PC-9 (cell line): ENCODE data around the gene TPD52L1. TPM values are rescaled to one million over a fixed set of nuclear protein-coding genes. Genes with fewer than 3 reads are reported as not detected.

Source experiments
- BruUV-seq: library from RNA; stranded (reverse); fragments of 400-500 nt; replicated peaks from 2 replicates; lab custom pipeline; 2021; lab: Mats Ljungman, UMichigan
- CTCF ChIA-PET: fragments of 300-600 bp; sonication (Branson Sonifier 250); formaldehyde crosslinking; loops from one replicate; lab custom pipeline; 2022; ENCODE audit warnings: antibody characterized with exemption; lab: Charles Lee
- POLR2A ChIA-PET: fragments of 300-600 bp; sonication (Branson Sonifier 250); formaldehyde crosslinking; loops from one replicate; lab custom pipeline; 2022; ENCODE audit warnings: antibody characterized with exemption; ENCODE audit not compliant: unreplicated experiment; lab: Charles Lee
- DNase-seq, 2 experiments: peaks; one replicate each; pipeline versions ENCODE4 v3.0.0 to v3.0.0-alpha.2; 2015 to 2022; ENCODE audit warnings: mixed read lengths in 1 of 2
- H2AFZ ChIP-seq: fragments of 200-600 bp; sonication (generic); 2 replicates; pipeline ENCODE4 v1.8.1; 2017; ENCODE audit warnings: antibody characterized with exemption
- H3F3A ChIP-seq: fragments of 200-600 bp; sonication (generic); 2 replicates; pipeline ENCODE4 v1.8.1; 2017; ENCODE audit warnings: antibody characterized with exemption, mild to moderate bottlenecking, low read depth; ENCODE audit not compliant: insufficient read depth
- H3K27ac ChIP-seq: fragments of 200-600 bp; sonication (generic); 2 replicates; pipeline ENCODE4 v1.6.1; 2016; ENCODE audit warnings: mixed run types
- H3K27me3 ChIP-seq: fragments of 200-600 bp; sonication (generic); 2 replicates; pipeline ENCODE4 v1.6.1; 2016; ENCODE audit warnings: low read depth, mixed run types; ENCODE audit not compliant: insufficient read depth
- H3K36me3 ChIP-seq: fragments of 200-600 bp; sonication (generic); 2 replicates; pipeline ENCODE4 v1.6.1; 2016; ENCODE audit warnings: low read depth, mixed run types
- H3K4me1 ChIP-seq: fragments of 200-600 bp; sonication (generic); replicated peaks from 2 replicates; pipeline ENCODE4 v1.6.1; 2016; ENCODE audit warnings: mixed run types; ENCODE audit not compliant: insufficient read depth
- H3K4me2 ChIP-seq: fragments of 200-600 bp; sonication (generic); 2 replicates; pipeline ENCODE4 v1.6.1; 2017; ENCODE audit warnings: mixed run types
- H3K4me3 ChIP-seq: fragments of 200-600 bp; sonication (generic); 2 replicates; pipeline ENCODE4 v1.6.1; 2016; ENCODE audit warnings: mixed run types
- H3K79me2 ChIP-seq: fragments of 200-600 bp; sonication (generic); 2 replicates; pipeline ENCODE4 v1.6.1; 2017; ENCODE audit warnings: low read depth, mixed run types
- H3K9me2 ChIP-seq: fragments of 200-600 bp; sonication (generic); 2 replicates; pipeline ENCODE4 v1.8.1; 2017; ENCODE audit warnings: mild to moderate bottlenecking; ENCODE audit not compliant: insufficient read depth
- H3K9me3 ChIP-seq: fragments of 200-600 bp; sonication (generic); 2 replicates; pipeline ENCODE4 v1.8.1; 2016; ENCODE audit warnings: low read depth; ENCODE audit not compliant: insufficient read depth
- H4K20me1 ChIP-seq: fragments of 200-600 bp; sonication (generic); 2 replicates; pipeline ENCODE4 v1.8.1; 2017; ENCODE audit not compliant: insufficient read depth
- EZH2 ChIP-seq: fragments of 200-600 bp; sonication (generic); IDR thresholded peaks from 2 replicates; pipeline ENCODE4 v1.8.0; 2017; ENCODE audit warnings: antibody characterized with exemption, low read depth
- intact Hi-C: fragments of 100-400 bp; cut with micrococcal nuclease; formaldehyde crosslinking; loops from one replicate; pipeline ENCODE4 v1.10.0; 2022; ENCODE audit not compliant: unreplicated experiment
- total RNA-seq: library from RNA; stranded (reverse); gene quantifications from 2 replicates; pipeline ENCODE4 v1.2.3, GENCODE V29; 2021
- TF ChIP-seq, protein P1 (sequence below): fragments of 200-600 bp; sonication (generic); conservative IDR thresholded peaks from 2 replicates; pipeline ENCODE4 v1.6.1; 2017; ENCODE audit warnings: mixed run types, antibody characterized with exemption, mild to moderate bottlenecking, moderate library complexity

Gene TPD52L1
- total RNA-seq, 1 experiment from 2014 or later, result 203 TPM

- peaks cover 48% of the 10 kb centered on the region for H3K36me3 ChIP-seq
- DNase-seq, result no peak
- no peaks in the 10 kb centered on the region for H4K20me1 ChIP-seq
- H2AFZ ChIP-seq, result no peak overlapping the region
- H3F3A ChIP-seq, result no peaks in the 10 kb centered on the region; the same call in none of the 2 replicates
- CTCF ChIA-PET, result no interaction called here
- H3K9me3 ChIP-seq, result 0 out of 2 replicates have a peak, but pooled peaks cover 6% of the 10 kb centered on the region
- H3K4me1 ChIP-seq, result no peaks in the 10 kb centered on the region
- POLR2A ChIA-PET, result no interaction called here
- no peak overlapping the region for H3K4me2 ChIP-seq
- intact Hi-C loops, result no loop called here
- peaks cover 8% of the 10 kb centered on the region; the same call in 1 of the 2 replicates for H3K79me2 ChIP-seq
- no peak overlapping the region for H3K4me3 ChIP-seq
- no peaks in the 10 kb centered on the region for H3K27me3 ChIP-seq
- no TSS peak for BruUV-seq
- H3K9me2 ChIP-seq, result no peaks in the 10 kb centered on the region
- TF ChIP-seq, protein P1, sequence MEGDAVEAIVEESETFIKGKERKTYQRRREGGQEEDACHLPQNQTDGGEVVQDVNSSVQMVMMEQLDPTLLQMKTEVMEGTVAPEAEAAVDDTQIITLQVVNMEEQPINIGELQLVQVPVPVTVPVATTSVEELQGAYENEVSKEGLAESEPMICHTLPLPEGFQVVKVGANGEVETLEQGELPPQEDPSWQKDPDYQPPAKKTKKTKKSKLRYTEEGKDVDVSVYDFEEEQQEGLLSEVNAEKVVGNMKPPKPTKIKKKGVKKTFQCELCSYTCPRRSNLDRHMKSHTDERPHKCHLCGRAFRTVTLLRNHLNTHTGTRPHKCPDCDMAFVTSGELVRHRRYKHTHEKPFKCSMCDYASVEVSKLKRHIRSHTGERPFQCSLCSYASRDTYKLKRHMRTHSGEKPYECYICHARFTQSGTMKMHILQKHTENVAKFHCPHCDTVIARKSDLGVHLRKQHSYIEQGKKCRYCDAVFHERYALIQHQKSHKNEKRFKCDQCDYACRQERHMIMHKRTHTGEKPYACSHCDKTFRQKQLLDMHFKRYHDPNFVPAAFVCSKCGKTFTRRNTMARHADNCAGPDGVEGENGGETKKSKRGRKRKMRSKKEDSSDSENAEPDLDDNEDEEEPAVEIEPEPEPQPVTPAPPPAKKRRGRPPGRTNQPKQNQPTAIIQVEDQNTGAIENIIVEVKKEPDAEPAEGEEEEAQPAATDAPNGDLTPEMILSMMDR, result no peak
- no peak for TF ChIP-seq EZH2
- no peak overlapping the region for H3K27ac ChIP-seq
Measured at GRCh38 chr6:125285353-125285752, 131.8 kb downstream of the TPD52L1 start.

GRCh38 chr6:125285936-125286335, 132.4 kb downstream of the TPD52L1 start:
- Histone ChIP-seq H3K4me1 (no peaks in the 10 kb centered on the region), H3K36me3 (peaks cover 44% of the 10 kb centered on the region), H2AFZ (no peak overlapping the region), H3K9me3 (0 out of 2 replicates have a peak, but pooled peaks cover 6% of the 10 kb centered on the region), H3K9me2 (no peaks in the 10 kb centered on the region), H3K27ac (no peak overlapping the region), H3K4me3 (no peak overlapping the region), H3K27me3 (no peaks in the 10 kb centered on the region), H3K4me2 (no peak overlapping the region), H4K20me1 (no peaks in the 10 kb centered on the region), H3F3A (no peaks in the 10 kb centered on the region; the same call in none of the 2 replicates), H3K79me2 (peaks cover 8% of the 10 kb centered on the region; the same call in 1 of the 2 replicates)
- intact Hi-C loops, result no loop called here
- ChIA-PET CTCF (no interaction called here), POLR2A (no interaction called here)
- BruUV-seq, result no TSS peak
- DNase-seq, result no peak
- TF ChIP-seq, protein P1, result no peak
- TF ChIP-seq EZH2, result no peak

DNA sequence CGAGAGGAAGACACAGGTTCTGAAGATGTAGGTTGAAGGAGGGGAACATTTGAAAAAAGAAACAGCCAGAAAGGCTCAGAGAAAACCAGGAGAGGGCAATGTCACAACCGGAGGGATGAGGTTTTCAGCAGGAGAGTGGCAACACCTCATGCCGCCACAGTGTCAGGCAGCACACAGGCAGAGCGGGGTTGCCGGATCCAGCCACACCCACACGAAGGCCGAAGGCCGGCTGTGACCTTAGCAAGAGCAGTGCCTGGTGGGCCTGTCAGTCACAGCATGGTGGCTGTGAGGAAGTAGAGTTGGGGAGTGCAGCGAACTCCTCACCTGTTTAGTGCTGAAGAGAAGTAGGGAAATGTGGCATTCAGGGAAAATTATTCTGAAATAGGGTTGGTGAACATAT, 134.1 kb downstream of the TPD52L1 start:
- Histone ChIP-seq H3K36me3 (peaks cover 42% of the 10 kb centered on the region), H4K20me1 (no peaks in the 10 kb centered on the region), H3K9me2 (no peaks in the 10 kb centered on the region), H3K9me3 (0 out of 2 replicates have a peak, but pooled peaks cover 6% of the 10 kb centered on the region), H3F3A (no peaks in the 10 kb centered on the region; the same call in none of the 2 replicates), H3K4me1 (no peaks in the 10 kb centered on the region), H3K79me2 (peaks cover 7% of the 10 kb centered on the region; the same call in 1 of the 2 replicates), H3K4me3 (no peak overlapping the region), H3K27ac (no peak overlapping the region), H3K4me2 (no peak overlapping the region), H2AFZ (no peak overlapping the region), H3K27me3 (no peaks in the 10 kb centered on the region)
- BruUV-seq, result no TSS peak
- TF ChIP-seq EZH2, result no peak
- TF ChIP-seq, protein P1, result no peak
- ChIA-PET CTCF (no interaction called here), POLR2A (no interaction called here)
- no peak for DNase-seq
- intact Hi-C loops, result no loop called here
